Adrenal gland (tissue), 12 donors: ENCODE results near the gene CCDC24. TPM values are rescaled to one million over a fixed set of nuclear protein-coding genes. Genes with fewer than 3 reads are reported as not detected.

ENCODE experiments used
- DNase-seq, 7 donors: peaks; one replicate each; pipeline ENCODE4 v3.0.0-alpha.2; 2019 to 2020
- H3K27ac ChIP-seq, 5 donors: fragments of 200-600 bp; sonication (generic) in 4 of 5; 1 replicate in 3 of 5; 2 replicates in 2 of 5; pipeline versions ENCODE4 v1.5.1 to v1.8.0; 2016 to 2020; ENCODE audit warnings: mild to moderate bottlenecking in 1 of 5
- H3K27me3 ChIP-seq: fragments of 200-600 bp; 2 replicates; pipeline ENCODE4 v1.8.0; 2021
- H3K36me3 ChIP-seq, 2 donors: fragments of 200-600 bp; replicated peaks in 1 of 2; 1 replicate in 1 of 2; 2 replicates in 1 of 2; pipeline versions ENCODE4 v1.5.1 to v1.8.0; 2018 to 2022
- H3K4me1 ChIP-seq, 2 donors: fragments of 200-600 bp; replicated peaks in 1 of 2; 1 replicate in 1 of 2; 2 replicates in 1 of 2; pipeline versions ENCODE4 v1.5.1 to v1.8.0; 2018 to 2021
- H3K4me3 ChIP-seq, 4 donors: fragments of 200-600 bp; sonication (generic) in 3 of 4; one replicate each; pipeline ENCODE4 v1.5.1; 2016 to 2018
- H3K9me3 ChIP-seq, 3 donors: fragments of 200-600 bp; sonication (generic) in 1 of 3; replicated peaks in 1 of 3; 1 replicate in 2 of 3; 2 replicates in 1 of 3; pipeline versions ENCODE4 v1.5.1 to v1.8.0; 2016 to 2021
- POLR2A ChIP-seq, 2 donors: fragments of 450-650 bp; IDR thresholded peaks; one replicate each; pipeline ENCODE4 v1.6.1; 2017; ENCODE audit warnings: antibody characterized with exemption in 2 of 2, mild to moderate bottlenecking in 2 of 2, moderate library complexity in 1 of 2
- WGBS, 4 donors: extraction: QIAGEN DNeasy Blood & Tissue Kit in 2 of 4; methylation state at CpG; one replicate each; pipeline versions ENCODE4 v1.1.5 to v1.1.7; 2013 to 2017; 5-methylcytosine and 5-hydroxymethylcytosine counted together
- intact Hi-C, 2 donors: fragments of 100-400 bp; cut with DNase I; formaldehyde crosslinking; loops; one replicate each; pipeline versions ENCODE4 v1.14.1 to v1.15.0; 2022 to 2023
- polyA plus RNA-seq, 3 donors: library from polyadenylated mRNA; stranded (reverse); fragments of 200-250 nt in 2 of 3; fragments of 350-450 nt in 1 of 3; fragmentation: Illumina TruSeq in 1 of 3; extraction: RNeasy Lipid Tissue Mini Kit (QIAGEN cat#74804) in 1 of 3; gene quantifications; one replicate each; pipeline ENCODE4 v1.2.3, GENCODE V29; 2013 to 2014
- total RNA-seq, 9 donors: library from RNA; depleted of rRNA in 4 of 9; stranded (reverse); fragments of >200 nt in 4 of 9; fragments of 120-200 nt in 1 of 9; fragmentation: NEBNext Ultra II Directional in 1 of 9; extraction: Animal tissue kit (Norgen Biotek cat#: 25700) in 1 of 9; gene quantifications; one replicate each; pipeline versions ENCODE4 v1.1.0 to v1.2.4, GENCODE V29; 2013 to 2023
- TF ChIP-seq, protein P1 (sequence below), 6 experiments: fragments of 450-650 bp in 4 of 6; fragments of 200-600 bp in 2 of 6; sonication (generic) in 1 of 6; IDR thresholded peaks; 1 replicate in 5 of 6; 2 replicates in 1 of 6; pipeline versions ENCODE4 v1.5.1 to v1.8.0; 2016 to 2021; ENCODE audit warnings: antibody characterized with exemption in 6 of 6, mild to moderate bottlenecking in 2 of 6, moderate library complexity in 1 of 6
- donor health status: healthy with polysubstance abuse.
- donor health status: Bipolar disorder and iron deficiency.
- donor health status: DM: yes; HTN: yes; CAD: no.
- donor health status: DM: no; HTN: no; CAD: no.
- donor health status: DM: no; HTN: no; CAD: no.
- donor health status: DM: yes; HTN: yes; CAD: no.

The CCDC24 gene
- total and polyA plus RNA-seq, 12 donors, result 3.1 to 53.5 (median 11.7) TPM

GRCh38 chr1:44024903-44025525 is 33.6 kb downstream of the CCDC24 start:
- H3K4me1 ChIP-seq, result peaks cover 4 to 11% of the 10 kb centered on the region in 2 donors
- intact Hi-C loops, result no loop called here
- H3K36me3 ChIP-seq, result no peaks in the 10 kb centered on the region
- no peaks in the 10 kb centered on the region for H3K9me3 ChIP-seq
- no peak for TF ChIP-seq POLR2A (IDR thresholded peaks at IDR 0.05)
- TF ChIP-seq, protein P1, sequence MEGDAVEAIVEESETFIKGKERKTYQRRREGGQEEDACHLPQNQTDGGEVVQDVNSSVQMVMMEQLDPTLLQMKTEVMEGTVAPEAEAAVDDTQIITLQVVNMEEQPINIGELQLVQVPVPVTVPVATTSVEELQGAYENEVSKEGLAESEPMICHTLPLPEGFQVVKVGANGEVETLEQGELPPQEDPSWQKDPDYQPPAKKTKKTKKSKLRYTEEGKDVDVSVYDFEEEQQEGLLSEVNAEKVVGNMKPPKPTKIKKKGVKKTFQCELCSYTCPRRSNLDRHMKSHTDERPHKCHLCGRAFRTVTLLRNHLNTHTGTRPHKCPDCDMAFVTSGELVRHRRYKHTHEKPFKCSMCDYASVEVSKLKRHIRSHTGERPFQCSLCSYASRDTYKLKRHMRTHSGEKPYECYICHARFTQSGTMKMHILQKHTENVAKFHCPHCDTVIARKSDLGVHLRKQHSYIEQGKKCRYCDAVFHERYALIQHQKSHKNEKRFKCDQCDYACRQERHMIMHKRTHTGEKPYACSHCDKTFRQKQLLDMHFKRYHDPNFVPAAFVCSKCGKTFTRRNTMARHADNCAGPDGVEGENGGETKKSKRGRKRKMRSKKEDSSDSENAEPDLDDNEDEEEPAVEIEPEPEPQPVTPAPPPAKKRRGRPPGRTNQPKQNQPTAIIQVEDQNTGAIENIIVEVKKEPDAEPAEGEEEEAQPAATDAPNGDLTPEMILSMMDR (IDR thresholded peaks at IDR 0.05), result no peak
- H3K4me3 ChIP-seq, result no peak overlapping the region
- H3K27me3 ChIP-seq, result no peaks in the 10 kb centered on the region
- WGBS, 4 donors, result 81 to 90% (median 85%) methylated on average over 13 of the region's 13 CpGs
- no peak for DNase-seq
- H3K27ac ChIP-seq, result no peak overlapping the region

DNA sequence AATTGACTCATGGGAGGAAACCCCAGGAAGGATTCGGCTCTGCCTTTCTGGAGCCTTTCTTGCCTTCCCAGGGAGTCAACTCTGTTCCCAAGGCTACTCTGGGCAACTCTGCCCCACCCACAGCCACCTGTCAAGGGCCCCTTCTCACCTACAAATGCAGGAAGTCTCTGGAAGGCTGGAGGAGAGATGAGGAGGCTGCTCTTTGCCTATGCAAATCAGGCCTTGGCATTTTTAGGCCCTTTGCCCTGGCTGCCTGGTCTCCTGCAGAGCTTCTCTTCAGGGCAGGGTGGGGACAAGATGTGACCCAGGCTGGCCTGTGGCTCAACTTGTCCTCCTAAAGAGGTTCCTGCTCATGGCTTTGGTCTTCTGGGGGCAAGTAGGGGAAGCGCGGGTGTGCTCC is 34.4 kb downstream of the CCDC24 start:
- no peak overlapping the region for H3K27ac ChIP-seq
- no peak for TF ChIP-seq POLR2A (IDR thresholded peaks at IDR 0.05)
- TF ChIP-seq, protein P1 (IDR thresholded peaks at IDR 0.05), result no peak
- 49 to 79% (median 75%) methylated on average over 3 of the region's 3 CpGs for WGBS, 4 donors
- H3K4me1 ChIP-seq, result peaks cover 4 to 11% of the 10 kb centered on the region in 2 donors
- DNase-seq, result no peak
- H3K36me3 ChIP-seq, result no peaks in the 10 kb centered on the region
- H3K4me3 ChIP-seq, result no peak overlapping the region
- H3K27me3 ChIP-seq, result no peaks in the 10 kb centered on the region
- H3K9me3 ChIP-seq, result no peaks in the 10 kb centered on the region
- intact Hi-C loops, result no loop called here

DNA sequence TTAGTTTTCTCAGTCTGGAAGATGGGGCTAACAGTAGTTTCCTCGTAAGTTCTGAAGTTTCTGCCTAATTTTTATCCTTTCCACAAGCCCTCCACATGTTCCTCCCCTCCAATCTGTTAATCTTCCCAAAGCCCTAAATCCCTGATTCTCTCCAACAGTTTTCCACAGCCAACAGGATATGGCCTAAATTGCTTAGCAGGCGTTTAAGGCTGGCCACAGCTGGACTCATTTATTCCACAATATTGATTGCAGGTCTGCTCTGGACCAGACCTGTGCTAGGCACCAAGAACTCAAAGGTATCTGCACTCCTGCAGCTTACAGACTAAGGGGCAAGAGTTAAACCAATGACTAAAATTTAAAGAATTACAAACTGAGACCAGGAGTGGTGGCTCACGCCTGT is 35.9 kb downstream of the CCDC24 start:
- TF ChIP-seq, protein P1 (IDR thresholded peaks at IDR 0.05), result no peak
- TF ChIP-seq POLR2A (IDR thresholded peaks at IDR 0.05), result no peak
- intact Hi-C loops, result no loop called here
- 92 to 97% (median 93%) methylated on average over 3 of the region's 3 CpGs for WGBS, 4 donors

DNA sequence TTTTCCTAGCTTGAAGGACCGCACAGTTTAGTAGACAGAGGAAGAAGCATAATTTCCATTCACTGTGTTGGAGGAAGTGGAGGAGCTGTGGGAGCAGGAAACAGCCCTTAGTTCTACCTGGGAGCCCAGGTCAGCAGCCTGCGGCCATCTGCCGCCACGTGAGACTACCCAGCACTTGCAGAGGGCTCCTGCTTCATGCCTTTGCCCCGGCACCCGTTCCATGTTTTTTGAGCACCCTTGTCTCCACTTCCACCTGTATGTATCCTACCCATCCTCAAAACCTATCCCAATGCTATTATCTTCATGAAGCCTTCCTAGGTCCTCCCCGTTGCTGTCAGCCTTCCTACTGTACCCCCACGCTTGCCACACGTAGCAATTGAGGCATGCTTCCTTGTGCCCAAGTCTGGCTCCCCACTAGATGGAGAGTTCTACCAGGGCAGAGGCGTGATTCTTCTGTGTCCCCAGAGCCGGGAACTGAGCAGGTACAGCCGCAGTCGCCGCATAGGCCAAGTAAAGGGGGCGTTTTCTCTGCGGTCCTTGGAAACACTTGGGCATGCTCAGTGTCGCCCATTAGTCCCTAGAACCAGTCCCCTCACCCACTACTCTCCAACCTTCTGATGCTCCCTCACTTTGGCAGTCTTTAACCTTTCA is 38.0 kb downstream of the CCDC24 start:
- peak in 2 of 7 donors; percentile 36 to 66 for DNase-seq
- H3K4me1 ChIP-seq, result peaks cover 14 to 22% of the 10 kb centered on the region in 2 donors
- H3K9me3 ChIP-seq, result no peaks in the 10 kb centered on the region
- TF ChIP-seq, protein P1 (IDR thresholded peaks at IDR 0.05), result no peak
- TF ChIP-seq POLR2A (IDR thresholded peaks at IDR 0.05), result no peak
- peak overlapping the region in 3 of 4 donors; percentile 36 to 84 (median 75) for H3K4me3 ChIP-seq
- intact Hi-C loops, result no loop called here
- WGBS, 4 donors, result 27 to 42% (median 29%) methylated on average over 12 to 17 of the region's 17 CpGs
- H3K27ac ChIP-seq, result peak overlapping the region in 4 of 5 donors; percentile 54 to 90 (median 82)
- H3K27me3 ChIP-seq, result no peaks in the 10 kb centered on the region
- H3K36me3 ChIP-seq, result no peaks in the 10 kb centered on the region

More for the DNA sequence above, 35.9 kb downstream of the CCDC24 start:
- H3K4me1 ChIP-seq, result peaks cover 13 to 22% of the 10 kb centered on the region in 2 donors
- no peaks in the 10 kb centered on the region for H3K36me3 ChIP-seq
- H3K9me3 ChIP-seq, result no peaks in the 10 kb centered on the region
- no peak for DNase-seq
- H3K27me3 ChIP-seq, result no peaks in the 10 kb centered on the region
- no peak overlapping the region for H3K4me3 ChIP-seq
- H3K27ac ChIP-seq, result no peak overlapping the region
